ENCODE results near the gene ADAM23. TPM values are rescaled to one million over a fixed set of nuclear protein-coding genes. Genes with fewer than 3 reads are reported as not detected.

ADAM23 gene
- total RNA-seq, 1 donor from 2014 or later = 8.5 TPM

GRCh38 chr2:206415618-206416243 lies 27.6 kb upstream of the ADAM23 start:
- Mint-ChIP-seq H3K27me3 (ENCODE audit: low read depth) (peaks cover 29% of the 10 kb centered on the region), H3K27ac (no peak overlapping the region), H3K4me3 (no peak overlapping the region), H3K4me1 (no peaks in the 10 kb centered on the region), H3K9me3 (peaks cover 17% of the 10 kb centered on the region), H3K36me3 (no peaks in the 10 kb centered on the region)
- no peak for TF ChIP-seq CTCF (IDR thresholded peaks at IDR 0.05; ENCODE audit: unreplicated experiment)
- DNase-seq (ENCODE audit: low spot score in 2 of 2, unreplicated experiment in 2 of 2) = no peak

- H3K27me3 Mint-ChIP-seq (ENCODE audit: low read depth) = peaks cover 9% of the 10 kb centered on the region
- H3K36me3 Mint-ChIP-seq = no peaks in the 10 kb centered on the region
- no peak overlapping the region for H3K4me3 Mint-ChIP-seq
- TF ChIP-seq CTCF (IDR thresholded peaks at IDR 0.05; ENCODE audit: unreplicated experiment) = no peak
- peaks cover 13% of the 10 kb centered on the region for H3K9me3 Mint-ChIP-seq
- peaks cover 17% of the 10 kb centered on the region for H3K4me1 Mint-ChIP-seq
- H3K27ac Mint-ChIP-seq = no peak overlapping the region
- DNase-seq (ENCODE audit: low spot score in 2 of 2, unreplicated experiment in 2 of 2) = no peak
Measured at GRCh38 chr2:206418968-206419367, 24.4 kb upstream of the ADAM23 start.

GRCh38 chr2:206420721-206421120 lies 22.6 kb upstream of the ADAM23 start:
- H3K4me1 Mint-ChIP-seq = peaks cover 25% of the 10 kb centered on the region
- no peak for TF ChIP-seq CTCF (IDR thresholded peaks at IDR 0.05; ENCODE audit: unreplicated experiment)
- H3K27me3 Mint-ChIP-seq (ENCODE audit: low read depth) = no peaks in the 10 kb centered on the region
- H3K27ac Mint-ChIP-seq = no peak overlapping the region
- DNase-seq (ENCODE audit: low spot score in 2 of 2, unreplicated experiment in 2 of 2) = no peak
- no peaks in the 10 kb centered on the region for H3K36me3 Mint-ChIP-seq
- H3K4me3 Mint-ChIP-seq = no peak overlapping the region
- peaks cover 7% of the 10 kb centered on the region for H3K9me3 Mint-ChIP-seq

GRCh38 chr2:206422493-206422892 lies 20.8 kb upstream of the ADAM23 start:
- no peak for TF ChIP-seq CTCF (IDR thresholded peaks at IDR 0.05; ENCODE audit: unreplicated experiment)
- H3K27ac Mint-ChIP-seq = peak overlapping the region; percentile 41
- no peaks in the 10 kb centered on the region for H3K27me3 Mint-ChIP-seq (ENCODE audit: low read depth)
- H3K36me3 Mint-ChIP-seq = no peaks in the 10 kb centered on the region
- peaks cover 7% of the 10 kb centered on the region for H3K9me3 Mint-ChIP-seq
- DNase-seq (ENCODE audit: low spot score in 2 of 2, unreplicated experiment in 2 of 2) = no peak
- H3K4me3 Mint-ChIP-seq = no peak overlapping the region
- H3K4me1 Mint-ChIP-seq = peaks cover 25% of the 10 kb centered on the region

- H3K27ac Mint-ChIP-seq = no peak overlapping the region
- TF ChIP-seq CTCF (IDR thresholded peaks at IDR 0.05; ENCODE audit: unreplicated experiment) = no peak
- H3K9me3 Mint-ChIP-seq = peaks cover 7% of the 10 kb centered on the region
- DNase-seq (ENCODE audit: low spot score in 2 of 2, unreplicated experiment in 2 of 2) = no peak
- H3K4me3 Mint-ChIP-seq = no peak overlapping the region
- no peaks in the 10 kb centered on the region for H3K36me3 Mint-ChIP-seq
- H3K27me3 Mint-ChIP-seq (ENCODE audit: low read depth) = no peaks in the 10 kb centered on the region
- H3K4me1 Mint-ChIP-seq = peaks cover 25% of the 10 kb centered on the region
Measured at GRCh38 chr2:206423147-206423546, 20.2 kb upstream of the ADAM23 start.

- Mint-ChIP-seq H3K4me1 (peaks cover 25% of the 10 kb centered on the region), H3K36me3 (no peaks in the 10 kb centered on the region), H3K4me3 (no peak overlapping the region), H3K27me3 (ENCODE audit: low read depth) (peaks cover 3% of the 10 kb centered on the region), H3K27ac (no peak overlapping the region), H3K9me3 (peaks cover 3% of the 10 kb centered on the region)
- no peak for TF ChIP-seq CTCF (IDR thresholded peaks at IDR 0.05; ENCODE audit: unreplicated experiment)
- no peak for DNase-seq (ENCODE audit: low spot score in 2 of 2, unreplicated experiment in 2 of 2)
Measured at GRCh38 chr2:206424134-206424533, 19.2 kb upstream of the ADAM23 start.
